K562 (cell line): ENCODE data around the gene ANXA4. TPM values are rescaled to one million over a fixed set of nuclear protein-coding genes. Genes with fewer than 3 reads are reported as not detected.

Source experiments
- ATAC-seq: fragments of 200-7000 bp; cut with Tn5 transposase; 3 replicates; pipeline ENCODE4 v1.9.1; 2020; ENCODE audit warnings: moderate library complexity
- BruUV-seq: library from RNA; stranded (reverse); fragments of 400-500 nt; replicated peaks from 2 replicates; lab custom pipeline; 2021; lab: Mats Ljungman, UMichigan
- CTCF ChIA-PET: fragments of 300-600 bp; formaldehyde crosslinking; extraction: SDS; loops from one replicate; lab custom pipeline; 2021; ENCODE audit warnings: low intra/inter-chr PET ratio; lab: Yijun Ruan, JAX
- POLR2A ChIA-PET: fragments of 300-600, 350-650 bp; sonication (Branson Sonifier 250); formaldehyde crosslinking; extraction: SDS; loops from one replicate; lab custom pipeline; 2021; ENCODE audit warnings: antibody characterized with exemption, inconsistent platforms; lab: Yijun Ruan, JAX
- DNase-seq, 4 experiments: peaks; one replicate each; pipeline versions ENCODE4 v3.0.0 to v3.0.0-alpha.2; 2011 to 2018; ENCODE audit warnings: low spot score in 3 of 4, mixed read lengths in 3 of 4; ENCODE audit errors: extremely low read depth in 1 of 4
- FAIRE-seq: peaks from 2 replicates; lab custom pipeline; 2011; peaks lifted over from hg19 to GRCh38; lab: Jason Lieb, UNC
- H2AFZ ChIP-seq: 2 replicates; pipeline ENCODE4 v1.6.0; 2011; ENCODE audit warnings: low read depth, low read length, control low read depth, inconsistent platforms
- H3K27ac ChIP-seq: fragments of 200-600 bp; 3 replicates; pipeline ENCODE4 v1.8.0; 2011; ENCODE audit warnings: low read depth, mild to moderate bottlenecking, control low read depth, inconsistent platforms, low read length, moderate library complexity, mixed read lengths; ENCODE audit errors: extremely low read depth
- H3K27me3 ChIP-seq, 2 experiments: fragments of 300-600 bp in 1 of 2; 2 replicates in 1 of 2; 3 replicates in 1 of 2; pipeline versions ENCODE4 v1.6.0 to v1.8.0; 2011; ENCODE audit warnings: inconsistent platforms in 2 of 2, low read length in 2 of 2, mild to moderate bottlenecking in 1 of 2, mixed read lengths in 1 of 2, moderate library complexity in 1 of 2; ENCODE audit not compliant: control insufficient read depth in 2 of 2, insufficient read depth in 2 of 2
- H3K36me3 ChIP-seq: fragments of 300-600 bp; 3 replicates; pipeline ENCODE4 v1.8.0; 2011; ENCODE audit warnings: mild to moderate bottlenecking, low read length, inconsistent platforms; ENCODE audit not compliant: control insufficient read depth, insufficient read depth
- H3K4me1 ChIP-seq, 2 experiments: fragments of 200-600 bp in 1 of 2; replicated peaks in 1 of 2; 2 replicates in 1 of 2; 3 replicates in 1 of 2; pipeline versions ENCODE4 v1.5.1 to v1.8.0; 2011; ENCODE audit warnings: inconsistent platforms in 2 of 2, low read length in 2 of 2, mild to moderate bottlenecking in 1 of 2, mixed read lengths in 1 of 2, moderate library complexity in 1 of 2; ENCODE audit not compliant: control insufficient read depth in 2 of 2, insufficient read depth in 2 of 2
- H3K4me2 ChIP-seq: 2 replicates; pipeline ENCODE4 v1.6.1; 2011; ENCODE audit warnings: low read length, control low read depth, inconsistent platforms, mixed read lengths; ENCODE audit not compliant: insufficient read depth
- H3K4me3 ChIP-seq: fragments of 200-600 bp; sonication (generic), shearing (Covaris generic); 2 replicates; pipeline ENCODE4 v1.5.1; 2016; ENCODE audit warnings: control low read depth, inconsistent platforms
- H3K79me2 ChIP-seq: fragments of 200-600 bp; 3 replicates; pipeline ENCODE4 v1.8.0; 2011; ENCODE audit warnings: low read length, inconsistent platforms; ENCODE audit not compliant: control insufficient read depth, insufficient read depth
- H3K9ac ChIP-seq, 2 experiments: 2 replicates each; pipeline versions ENCODE4 v1.6.0 to v1.6.1; 2011; ENCODE audit warnings: low read depth in 2 of 2, low read length in 2 of 2, control low read depth in 1 of 2, inconsistent platforms in 1 of 2, mild to moderate bottlenecking in 1 of 2, mixed read lengths in 1 of 2; ENCODE audit not compliant: insufficient read depth in 1 of 2
- H3K9me1 ChIP-seq: one replicate; pipeline ENCODE4 v1.6.0; 2011; ENCODE audit warnings: inconsistent platforms, mild to moderate bottlenecking, low read length, moderate library complexity; ENCODE audit not compliant: control insufficient read depth, insufficient read depth
- H3K9me3 ChIP-seq: replicated peaks from 2 replicates; pipeline ENCODE4 v1.5.1; 2011; ENCODE audit warnings: low read depth, low read length, inconsistent platforms; ENCODE audit not compliant: control insufficient read depth, insufficient read depth
- H4K20me1 ChIP-seq: replicated peaks from 2 replicates; pipeline ENCODE4 v1.6.1; 2011; ENCODE audit warnings: low read length, inconsistent platforms, mixed read lengths; ENCODE audit not compliant: control insufficient read depth, insufficient read depth
- BRD9 ChIP-seq: fragments of 450-650 bp; IDR thresholded peaks from 2 replicates; pipeline ENCODE4 v1.6.1; 2018; ENCODE audit warnings: low read depth; ENCODE audit not compliant: partially characterized antibody
- EP300 ChIP-seq: IDR thresholded peaks from 2 replicates; pipeline ENCODE4 v1.6.1; 2012; ENCODE audit warnings: low read length, improper control_type of control experiment
- FIP1L1 ChIP-seq: fragments of 200-400 bp; formaldehyde crosslinking; IDR thresholded peaks from 2 replicates; pipeline ENCODE4 v1.6.1; 2018; ENCODE audit warnings: mild to moderate bottlenecking, low read depth, low read length; ENCODE audit not compliant: poor library complexity, severe bottlenecking
- FOXP4 ChIP-seq: sonication (generic); formaldehyde crosslinking; IDR thresholded peaks from 2 replicates; pipeline ENCODE4 v1.8.0; 2022; ENCODE audit warnings: mild to moderate bottlenecking, missing genetic modification reagents, borderline replicate concordance
- HDAC3 ChIP-seq: fragments of 450-650 bp; IDR thresholded peaks from 2 replicates; pipeline ENCODE4 v1.6.1; 2018; ENCODE audit warnings: borderline replicate concordance, mild to moderate bottlenecking, moderate library complexity; ENCODE audit not compliant: partially characterized antibody
- MEIS2 ChIP-seq: fragments of 450-650 bp; IDR thresholded peaks from 2 replicates; pipeline ENCODE4 v1.6.1; 2014; ENCODE audit warnings: mild to moderate bottlenecking; ENCODE audit not compliant: partially characterized antibody
- MXI1 ChIP-seq: IDR thresholded peaks from 2 replicates; pipeline ENCODE4 v1.6.1; 2011; ENCODE audit warnings: low read depth, mild to moderate bottlenecking, improper control_type of control experiment, low read length
- NFIC ChIP-seq: fragments of 450-650 bp; IDR thresholded peaks from 2 replicates; pipeline ENCODE4 v1.6.1; 2017; ENCODE audit warnings: mild to moderate bottlenecking, inconsistent platforms
- TEAD4 ChIP-seq, 2 experiments: sonication (generic) in 1 of 2; formaldehyde crosslinking in 1 of 2; IDR thresholded peaks; 2 replicates each; pipeline versions ENCODE4 v1.6.1 to v1.8.0; 2012 to 2022; ENCODE audit warnings: borderline replicate concordance in 1 of 2, inconsistent platforms in 1 of 2, low read length in 1 of 2, mild to moderate bottlenecking in 1 of 2, missing genetic modification reagents in 1 of 2
- ZFP36 ChIP-seq: fragments of 150-350 bp; IDR thresholded peaks from 2 replicates; pipeline ENCODE4 v1.6.1; 2018; ENCODE audit warnings: low read length, low read depth; ENCODE audit not compliant: partially characterized antibody
- ZNF449 ChIP-seq: fragments of 250-450 bp; sonication (Bioruptor Pico); IDR thresholded peaks from 2 replicates; pipeline ENCODE4 v1.8.0; 2022; ENCODE audit warnings: moderate library complexity, mild to moderate bottlenecking, inconsistent platforms
- WGBS: fragments of 100-300 bp; shearing (Covaris generic); methylation state at CpG from one replicate; pipeline ENCODE4 v1.1.6; 2016; ENCODE audit warnings: low coverage, mixed read lengths; ENCODE audit not compliant: insufficient coverage; ENCODE audit errors: missing lambda C conversion rate; 5-methylcytosine and 5-hydroxymethylcytosine counted together
- in situ Hi-C: fragments of 300-500 bp; cut with MboI; formaldehyde crosslinking; loops from 4 replicates; pipeline ENCODE4 v1.15.0; 2018; ENCODE audit warnings: inconsistent platforms, mixed read lengths
- intact Hi-C: fragments of 100-400 bp; cut with micrococcal nuclease; formaldehyde crosslinking; loops from 2 replicates; pipeline ENCODE4 v1.14.2; 2022
- polyA plus RNA-seq, 8 experiments: library from polyadenylated mRNA; depleted of rRNA in 4 of 8; stranded (reverse) in 5 of 8; unstranded in 3 of 8; fragments of >200 nt; fragmentation: Nextera tagmentation in 2 of 8; fragmentation: Illumina TruSeq in 1 of 8; extraction: Ambion mirVana in 2 of 8; extraction: Trizol in 1 of 8; gene quantifications; 2 replicates each; pipeline versions ENCODE4 v1.2.1 to v1.2.3, GENCODE V29; 2011 to 2014; ENCODE audit warnings: inconsistent platforms in 1 of 8, missing spikeins in 1 of 8
- total RNA-seq, 7 experiments: library from RNA; depleted of rRNA in 6 of 7; stranded (reverse); fragments of >200 nt in 6 of 7; fragmentation: Illumina TruSeq in 2 of 7; extraction: Trizol in 2 of 7; gene quantifications; 2 replicates each; pipeline versions ENCODE4 v1.2.1 to v1.2.3, GENCODE V29; 2011 to 2021; ENCODE audit warnings: low replicate concordance in 1 of 7

Gene ANXA4
- total and polyA plus RNA-seq, 9 of the 15 experiments (the other 6 are each of a cell fraction or from before 2014, with no cell fraction given): 3.4 to 13.6 (median 11.6) TPM

GRCh38 chr2:69777786-69778105, 35.8 kb downstream of the ANXA4 start:
- H3K9ac ChIP-seq: no peak overlapping the region
- ATAC-seq: peak; percentile 84
- intact Hi-C loops: no loop called here
- peaks cover 0 to 16% of the 10 kb centered on the region in 2 experiments; a peak in 3 of 5 replicates for H3K4me1 ChIP-seq
- peak; percentile 28 to 77 (median 52) for DNase-seq
- no peak overlapping the region for H3K27ac ChIP-seq
- H4K20me1 ChIP-seq: no peaks in the 10 kb centered on the region
- H3K4me2 ChIP-seq: no peak overlapping the region
- BruUV-seq: no TSS peak
- 0 out of 2 replicates have a peak overlapping the region, but pooled peaks have one; percentile 23 for H2AFZ ChIP-seq
- in situ Hi-C loops: no loop called here
- no peaks in the 10 kb centered on the region for H3K9me1 ChIP-seq
- WGBS: 8% methylated on average over 4 of the region's 4 CpGs
- ChIA-PET CTCF (no interaction called here), POLR2A (interaction anchor here (0.9 kb wide), 1 partner anchor 12 kb away, joined by 3 read pairs; no protein-coding TSS in a partner anchor)
- H3K9me3 ChIP-seq: no peaks in the 10 kb centered on the region
- FAIRE-seq: peak; percentile 85
- no peaks in the 10 kb centered on the region for H3K36me3 ChIP-seq
- H3K27me3 ChIP-seq: no peaks in the 10 kb centered on the region
- no peaks in the 10 kb centered on the region for H3K79me2 ChIP-seq
- no peak overlapping the region for H3K4me3 ChIP-seq
- TF ChIP-seq ZFP36: peak; percentile 37
- TF ChIP-seq HDAC3: no peak
- TF ChIP-seq MEIS2: peak; percentile 66
- TF ChIP-seq EP300: peak; percentile 49; the same call in 1 of the 2 replicates
- TF ChIP-seq TEAD4 (IDR thresholded peaks at IDR 0.05; ENCODE audit: low read length): peak; percentile 45; the same call in 1 of the 2 replicates
- no peak for TF ChIP-seq TEAD4 (CRISPR knock-in tag; IDR thresholded peaks at IDR 0.05; ENCODE audit: borderline replicate concordance)
- TF ChIP-seq FIP1L1: no peak
- TF ChIP-seq MXI1: peak; percentile 32; the same call in 1 of the 2 replicates
- 0 out of 2 replicates have a peak, but pooled peaks have one; percentile 10 for TF ChIP-seq NFIC
- TF ChIP-seq BRD9: no peak
- TF ChIP-seq FOXP4 (CRISPR knock-in tag): no peak
- TF ChIP-seq ZNF449 (CRISPR knock-in tag): no peak
